Neural cell (in vitro differentiated cells): ENCODE data around the gene TFB1M. TPM values are rescaled to one million over a fixed set of nuclear protein-coding genes. Genes with fewer than 3 reads are reported as not detected.

Experiments used
- H2AFZ ChIP-seq: fragments of 200-600, 300-800 bp; sonication (generic), shearing (Covaris generic); 2 replicates; pipeline ENCODE4 v1.6.0; 2014; ENCODE audit warnings: low read depth, mild to moderate bottlenecking, antibody characterized with exemption, low read length, moderate library complexity
- H3F3A ChIP-seq: fragments of 200-600 bp; shearing (Covaris generic); 2 replicates; pipeline ENCODE4 v1.6.1; 2016; ENCODE audit warnings: mild to moderate bottlenecking, moderate library complexity, mixed read lengths, antibody characterized with exemption, low read length; ENCODE audit not compliant: insufficient read depth, poor library complexity, severe bottlenecking
- H3K27ac ChIP-seq: fragments of 200-600, 300-800 bp; sonication (generic), shearing (Covaris generic); 2 replicates; pipeline ENCODE4 v1.5.1; 2014; ENCODE audit warnings: mild to moderate bottlenecking, low read length, moderate library complexity
- H3K27me3 ChIP-seq: fragments of 300-800, 200-600 bp; sonication (generic), shearing (Covaris generic); 2 replicates; pipeline ENCODE4 v1.6.0; 2014; ENCODE audit warnings: mild to moderate bottlenecking, low read depth, low read length, moderate library complexity; ENCODE audit not compliant: insufficient read depth
- H3K36me3 ChIP-seq: fragments of 300-800, 200-600 bp; sonication (generic), shearing (Covaris generic); 2 replicates; pipeline ENCODE4 v1.5.1; 2014; ENCODE audit warnings: mild to moderate bottlenecking, antibody characterized with exemption, low read length, moderate library complexity; ENCODE audit not compliant: insufficient read depth
- H3K4me2 ChIP-seq: fragments of 300-800, 200-600 bp; sonication (generic), shearing (Covaris generic); 2 replicates; pipeline ENCODE4 v1.6.0; 2014; ENCODE audit warnings: mild to moderate bottlenecking, low read length
- H3K4me3 ChIP-seq: fragments of 300-800, 200-600 bp; sonication (generic), shearing (Covaris generic); 2 replicates; pipeline ENCODE4 v1.5.1; 2014; ENCODE audit warnings: mild to moderate bottlenecking, low read length, moderate library complexity
- H3K79me2 ChIP-seq: fragments of 200-600 bp; shearing (Covaris generic); replicated peaks from 2 replicates; pipeline ENCODE4 v1.6.0; 2014; ENCODE audit warnings: mild to moderate bottlenecking, low read length, moderate library complexity; ENCODE audit not compliant: insufficient read depth
- H3K9ac ChIP-seq: fragments of 300-800, 200-600 bp; sonication (generic), shearing (Covaris generic); 2 replicates; pipeline ENCODE4 v1.6.1; 2016; ENCODE audit warnings: mild to moderate bottlenecking, low read length, mixed read lengths
- H3K9me2 ChIP-seq: fragments of 200-600 bp; shearing (Covaris generic); 2 replicates; pipeline ENCODE4 v1.6.1; 2016; ENCODE audit warnings: mild to moderate bottlenecking, low read length, mixed read lengths; ENCODE audit not compliant: insufficient read depth
- H3K9me3 ChIP-seq: fragments of 200-600, 300-800 bp; sonication (generic), shearing (Covaris generic); 2 replicates; pipeline ENCODE4 v1.6.1; 2016; ENCODE audit warnings: mild to moderate bottlenecking, mixed run types, low read length, moderate library complexity, mixed read lengths
- H4K20me1 ChIP-seq: fragments of 200-600 bp; shearing (Covaris generic); 2 replicates; pipeline ENCODE4 v1.6.1; 2016; ENCODE audit warnings: mild to moderate bottlenecking, mixed run types; ENCODE audit not compliant: insufficient read depth
- EP300 ChIP-seq: fragments of 450-650 bp; conservative IDR thresholded peaks from 2 replicates; pipeline ENCODE4 v1.6.1; 2014; ENCODE audit warnings: antibody characterized with exemption, mild to moderate bottlenecking, moderate library complexity; ENCODE audit not compliant: poor library complexity, severe bottlenecking
- EZH2 ChIP-seq: fragments of 200-600, 300-800 bp; shearing (Covaris generic), sonication (generic); IDR thresholded peaks from 2 replicates; pipeline ENCODE4 v1.6.1; 2014; ENCODE audit warnings: antibody characterized with exemption, low read length, borderline replicate concordance, mild to moderate bottlenecking; ENCODE audit not compliant: insufficient read depth, poor library complexity, severe bottlenecking
- MXI1 ChIP-seq: fragments of 450-650 bp; conservative IDR thresholded peaks from 2 replicates; pipeline ENCODE4 v1.6.1; 2014; ENCODE audit warnings: antibody characterized with exemption, mild to moderate bottlenecking; ENCODE audit not compliant: poor library complexity, severe bottlenecking
- POLR2AphosphoS5 ChIP-seq: IDR thresholded peaks from 2 replicates; pipeline ENCODE4 v1.6.1; 2012
- RAD21 ChIP-seq: fragments of 450-650 bp; conservative IDR thresholded peaks from 2 replicates; pipeline ENCODE4 v1.6.1; 2014; ENCODE audit warnings: antibody characterized with exemption, mild to moderate bottlenecking, moderate library complexity
- SMC3 ChIP-seq: fragments of 450-650 bp; conservative IDR thresholded peaks from 2 replicates; pipeline ENCODE4 v1.6.1; 2014; ENCODE audit warnings: antibody characterized with exemption, mild to moderate bottlenecking, moderate library complexity; ENCODE audit not compliant: poor library complexity
- TAF1 ChIP-seq: IDR thresholded peaks from 2 replicates; pipeline ENCODE4 v1.6.1; 2012; ENCODE audit warnings: low read depth
- polyA plus RNA-seq: library from polyadenylated mRNA; depleted of rRNA; stranded (reverse); fragments of >200 nt; gene quantifications from 2 replicates; pipeline ENCODE4 v1.2.3, GENCODE V29; 2014
- TF ChIP-seq, protein P1 (sequence below): IDR thresholded peaks from 2 replicates; pipeline ENCODE4 v1.6.1; 2012; ENCODE audit warnings: borderline replicate concordance
- TF ChIP-seq, protein P2 (sequence below): fragments of 450-650 bp; IDR thresholded peaks from 2 replicates; pipeline ENCODE4 v1.5.1; 2014; ENCODE audit warnings: antibody characterized with exemption, mild to moderate bottlenecking, moderate library complexity; ENCODE audit not compliant: poor library complexity, severe bottlenecking

The TFB1M gene
- polyA plus RNA-seq, 1 donor from 2014 or later: 15.5 TPM

- Histone ChIP-seq H2AFZ (no peak overlapping the region), H3K27me3 (no peaks in the 10 kb centered on the region), H3K4me2 (no peak overlapping the region), H3K36me3 (peaks cover 5% of the 10 kb centered on the region), H3K9me3 (no peaks in the 10 kb centered on the region), H3K9me2 (no peaks in the 10 kb centered on the region), H4K20me1 (no peaks in the 10 kb centered on the region), H3K9ac (no peak overlapping the region), H3K4me3 (no peak overlapping the region), H3F3A (no peaks in the 10 kb centered on the region), H3K79me2 (peaks cover 10% of the 10 kb centered on the region), H3K27ac (no peak overlapping the region)
- TF ChIP-seq TAF1 (no peak), MXI1 (no peak), EZH2 (no peak)
These were observed 79.2 kb downstream of the TFB1M start for GRCh38 chr6:155235087-155235486.

DNA sequence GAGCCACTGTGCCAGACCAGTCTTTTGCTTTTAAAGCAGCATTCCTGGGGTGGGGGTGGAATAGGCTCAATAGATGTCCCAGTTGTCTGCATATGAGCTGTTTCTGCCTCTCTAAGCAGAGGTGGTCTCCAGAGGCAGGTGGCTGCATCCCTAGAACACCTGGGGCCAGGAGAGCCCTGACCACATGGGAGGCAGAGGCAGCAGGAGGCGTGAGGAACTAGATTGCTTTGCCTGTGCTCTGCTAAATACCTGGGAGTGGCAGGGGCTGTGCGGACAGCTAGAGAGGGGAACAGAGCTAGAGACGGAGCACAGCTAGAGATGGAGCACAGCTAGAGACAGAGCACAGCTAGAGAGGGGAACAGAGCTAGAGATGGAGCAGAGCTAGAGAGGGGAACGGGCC is 79.6 kb downstream of the TFB1M start:
- H3K9ac ChIP-seq: no peak overlapping the region
- TF ChIP-seq SMC3 (no peak), POLR2AphosphoS5 (no peak), EP300 (no peak), MXI1 (no peak), TAF1 (no peak), RAD21 (no peak), EZH2 (no peak)
- TF ChIP-seq, protein P1, sequence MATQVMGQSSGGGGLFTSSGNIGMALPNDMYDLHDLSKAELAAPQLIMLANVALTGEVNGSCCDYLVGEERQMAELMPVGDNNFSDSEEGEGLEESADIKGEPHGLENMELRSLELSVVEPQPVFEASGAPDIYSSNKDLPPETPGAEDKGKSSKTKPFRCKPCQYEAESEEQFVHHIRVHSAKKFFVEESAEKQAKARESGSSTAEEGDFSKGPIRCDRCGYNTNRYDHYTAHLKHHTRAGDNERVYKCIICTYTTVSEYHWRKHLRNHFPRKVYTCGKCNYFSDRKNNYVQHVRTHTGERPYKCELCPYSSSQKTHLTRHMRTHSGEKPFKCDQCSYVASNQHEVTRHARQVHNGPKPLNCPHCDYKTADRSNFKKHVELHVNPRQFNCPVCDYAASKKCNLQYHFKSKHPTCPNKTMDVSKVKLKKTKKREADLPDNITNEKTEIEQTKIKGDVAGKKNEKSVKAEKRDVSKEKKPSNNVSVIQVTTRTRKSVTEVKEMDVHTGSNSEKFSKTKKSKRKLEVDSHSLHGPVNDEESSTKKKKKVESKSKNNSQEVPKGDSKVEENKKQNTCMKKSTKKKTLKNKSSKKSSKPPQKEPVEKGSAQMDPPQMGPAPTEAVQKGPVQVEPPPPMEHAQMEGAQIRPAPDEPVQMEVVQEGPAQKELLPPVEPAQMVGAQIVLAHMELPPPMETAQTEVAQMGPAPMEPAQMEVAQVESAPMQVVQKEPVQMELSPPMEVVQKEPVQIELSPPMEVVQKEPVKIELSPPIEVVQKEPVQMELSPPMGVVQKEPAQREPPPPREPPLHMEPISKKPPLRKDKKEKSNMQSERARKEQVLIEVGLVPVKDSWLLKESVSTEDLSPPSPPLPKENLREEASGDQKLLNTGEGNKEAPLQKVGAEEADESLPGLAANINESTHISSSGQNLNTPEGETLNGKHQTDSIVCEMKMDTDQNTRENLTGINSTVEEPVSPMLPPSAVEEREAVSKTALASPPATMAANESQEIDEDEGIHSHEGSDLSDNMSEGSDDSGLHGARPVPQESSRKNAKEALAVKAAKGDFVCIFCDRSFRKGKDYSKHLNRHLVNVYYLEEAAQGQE: no peak
- TF ChIP-seq, protein P2, sequence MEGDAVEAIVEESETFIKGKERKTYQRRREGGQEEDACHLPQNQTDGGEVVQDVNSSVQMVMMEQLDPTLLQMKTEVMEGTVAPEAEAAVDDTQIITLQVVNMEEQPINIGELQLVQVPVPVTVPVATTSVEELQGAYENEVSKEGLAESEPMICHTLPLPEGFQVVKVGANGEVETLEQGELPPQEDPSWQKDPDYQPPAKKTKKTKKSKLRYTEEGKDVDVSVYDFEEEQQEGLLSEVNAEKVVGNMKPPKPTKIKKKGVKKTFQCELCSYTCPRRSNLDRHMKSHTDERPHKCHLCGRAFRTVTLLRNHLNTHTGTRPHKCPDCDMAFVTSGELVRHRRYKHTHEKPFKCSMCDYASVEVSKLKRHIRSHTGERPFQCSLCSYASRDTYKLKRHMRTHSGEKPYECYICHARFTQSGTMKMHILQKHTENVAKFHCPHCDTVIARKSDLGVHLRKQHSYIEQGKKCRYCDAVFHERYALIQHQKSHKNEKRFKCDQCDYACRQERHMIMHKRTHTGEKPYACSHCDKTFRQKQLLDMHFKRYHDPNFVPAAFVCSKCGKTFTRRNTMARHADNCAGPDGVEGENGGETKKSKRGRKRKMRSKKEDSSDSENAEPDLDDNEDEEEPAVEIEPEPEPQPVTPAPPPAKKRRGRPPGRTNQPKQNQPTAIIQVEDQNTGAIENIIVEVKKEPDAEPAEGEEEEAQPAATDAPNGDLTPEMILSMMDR: no peak
- H3K4me2 ChIP-seq: no peak overlapping the region
- no peaks in the 10 kb centered on the region for H3K9me3 ChIP-seq
- H3K27ac ChIP-seq: no peak overlapping the region
- H3K79me2 ChIP-seq: peaks cover 10% of the 10 kb centered on the region
- no peak overlapping the region for H2AFZ ChIP-seq
- no peaks in the 10 kb centered on the region for H3K9me2 ChIP-seq
- H3K36me3 ChIP-seq: peaks cover 5% of the 10 kb centered on the region
- no peaks in the 10 kb centered on the region for H4K20me1 ChIP-seq
- H3K4me3 ChIP-seq: no peak overlapping the region
- no peaks in the 10 kb centered on the region for H3F3A ChIP-seq
- H3K27me3 ChIP-seq: no peaks in the 10 kb centered on the region
